Measurements from ENCODE around the gene SAP30BP. TPM values are rescaled to one million over a fixed set of nuclear protein-coding genes. Genes with fewer than 3 reads are reported as not detected.
A peak's percentile ranks its signal among the peaks of the same experiment; 100 is the strongest.

Gene SAP30BP
- polyA plus RNA-seq, 2 of the 4 experiments (the other 2 are of a cell fraction) = 103 to 139 TPM

- TF ChIP-seq, protein P1, sequence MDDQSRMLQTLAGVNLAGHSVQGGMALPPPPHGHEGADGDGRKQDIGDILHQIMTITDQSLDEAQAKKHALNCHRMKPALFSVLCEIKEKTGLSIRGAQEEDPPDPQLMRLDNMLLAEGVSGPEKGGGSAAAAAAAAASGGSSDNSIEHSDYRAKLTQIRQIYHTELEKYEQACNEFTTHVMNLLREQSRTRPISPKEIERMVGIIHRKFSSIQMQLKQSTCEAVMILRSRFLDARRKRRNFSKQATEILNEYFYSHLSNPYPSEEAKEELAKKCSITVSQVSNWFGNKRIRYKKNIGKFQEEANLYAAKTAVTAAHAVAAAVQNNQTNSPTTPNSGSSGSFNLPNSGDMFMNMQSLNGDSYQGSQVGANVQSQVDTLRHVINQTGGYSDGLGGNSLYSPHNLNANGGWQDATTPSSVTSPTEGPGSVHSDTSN (IDR thresholded peaks at IDR 0.05) = peak; percentile 72; the same call in 1 of the 2 replicates
- TF ChIP-seq HOXB5 (CRISPR knock-in tag; IDR thresholded peaks at IDR 0.05) = 0 out of 2 replicates have a peak, but pooled peaks have one; percentile 23
- TF ChIP-seq HOXA7 (CRISPR knock-in tag; IDR thresholded peaks at IDR 0.05) = no peak; the same call in 1 of the 2 replicates
- TF ChIP-seq, protein P2, sequence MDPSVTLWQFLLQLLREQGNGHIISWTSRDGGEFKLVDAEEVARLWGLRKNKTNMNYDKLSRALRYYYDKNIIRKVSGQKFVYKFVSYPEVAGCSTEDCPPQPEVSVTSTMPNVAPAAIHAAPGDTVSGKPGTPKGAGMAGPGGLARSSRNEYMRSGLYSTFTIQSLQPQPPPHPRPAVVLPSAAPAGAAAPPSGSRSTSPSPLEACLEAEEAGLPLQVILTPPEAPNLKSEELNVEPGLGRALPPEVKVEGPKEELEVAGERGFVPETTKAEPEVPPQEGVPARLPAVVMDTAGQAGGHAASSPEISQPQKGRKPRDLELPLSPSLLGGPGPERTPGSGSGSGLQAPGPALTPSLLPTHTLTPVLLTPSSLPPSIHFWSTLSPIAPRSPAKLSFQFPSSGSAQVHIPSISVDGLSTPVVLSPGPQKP (IDR thresholded peaks at IDR 0.05; ENCODE audit: low read depth, low read length) = no peak
- peak; percentile 99 for TF ChIP-seq SMC3 (IDR thresholded peaks at IDR 0.05)
- TF ChIP-seq RAD21 (conservative IDR thresholded peaks at IDR 0.05 in 1 of 2, IDR thresholded peaks at IDR 0.05 in 1 of 2) = peak; percentile 94 to 98
- TF ChIP-seq CHD2 (IDR thresholded peaks at IDR 0.05; ENCODE audit: low read length, partially characterized antibody) = no peak
- TF ChIP-seq BHLHE40 (IDR thresholded peaks at IDR 0.05; ENCODE audit: low read depth, low read length) = no peak
- TF ChIP-seq, protein P3, sequence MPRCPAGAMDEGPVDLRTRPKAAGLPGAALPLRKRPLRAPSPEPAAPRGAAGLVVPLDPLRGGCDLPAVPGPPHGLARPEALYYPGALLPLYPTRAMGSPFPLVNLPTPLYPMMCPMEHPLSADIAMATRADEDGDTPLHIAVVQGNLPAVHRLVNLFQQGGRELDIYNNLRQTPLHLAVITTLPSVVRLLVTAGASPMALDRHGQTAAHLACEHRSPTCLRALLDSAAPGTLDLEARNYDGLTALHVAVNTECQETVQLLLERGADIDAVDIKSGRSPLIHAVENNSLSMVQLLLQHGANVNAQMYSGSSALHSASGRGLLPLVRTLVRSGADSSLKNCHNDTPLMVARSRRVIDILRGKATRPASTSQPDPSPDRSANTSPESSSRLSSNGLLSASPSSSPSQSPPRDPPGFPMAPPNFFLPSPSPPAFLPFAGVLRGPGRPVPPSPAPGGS (IDR thresholded peaks at IDR 0.05) = no peak
- TF ChIP-seq RNF2 (IDR thresholded peaks at IDR 0.05; ENCODE audit: borderline replicate concordance, low read depth) = no peak
- TF ChIP-seq KDM1A (IDR thresholded peaks at IDR 0.05; ENCODE audit: low read depth) = no peak
- TF ChIP-seq MAFK (IDR thresholded peaks at IDR 0.05; ENCODE audit: partially characterized antibody) = no peak
- TF ChIP-seq HDAC2 (IDR thresholded peaks at IDR 0.05) = no peak
- no peak for TF ChIP-seq CBX2 (IDR thresholded peaks at IDR 0.05; ENCODE audit: borderline replicate concordance, low read depth)
- TF ChIP-seq, protein P4, sequence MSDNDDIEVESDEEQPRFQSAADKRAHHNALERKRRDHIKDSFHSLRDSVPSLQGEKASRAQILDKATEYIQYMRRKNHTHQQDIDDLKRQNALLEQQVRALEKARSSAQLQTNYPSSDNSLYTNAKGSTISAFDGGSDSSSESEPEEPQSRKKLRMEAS (IDR thresholded peaks at IDR 0.05) = peak; percentile 76
- TF ChIP-seq, protein P5, sequence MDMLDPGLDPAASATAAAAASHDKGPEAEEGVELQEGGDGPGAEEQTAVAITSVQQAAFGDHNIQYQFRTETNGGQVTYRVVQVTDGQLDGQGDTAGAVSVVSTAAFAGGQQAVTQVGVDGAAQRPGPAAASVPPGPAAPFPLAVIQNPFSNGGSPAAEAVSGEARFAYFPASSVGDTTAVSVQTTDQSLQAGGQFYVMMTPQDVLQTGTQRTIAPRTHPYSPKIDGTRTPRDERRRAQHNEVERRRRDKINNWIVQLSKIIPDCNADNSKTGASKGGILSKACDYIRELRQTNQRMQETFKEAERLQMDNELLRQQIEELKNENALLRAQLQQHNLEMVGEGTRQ (IDR thresholded peaks at IDR 0.05) = no peak
- TF ChIP-seq POLR2AphosphoS2 (conservative IDR thresholded peaks at IDR 0.05; ENCODE audit: low read length) = peak; percentile 84
These were observed 12.6 kb downstream of the SAP30BP start (continued) for GRCh38 chr17:75679706-75680211.

DNA sequence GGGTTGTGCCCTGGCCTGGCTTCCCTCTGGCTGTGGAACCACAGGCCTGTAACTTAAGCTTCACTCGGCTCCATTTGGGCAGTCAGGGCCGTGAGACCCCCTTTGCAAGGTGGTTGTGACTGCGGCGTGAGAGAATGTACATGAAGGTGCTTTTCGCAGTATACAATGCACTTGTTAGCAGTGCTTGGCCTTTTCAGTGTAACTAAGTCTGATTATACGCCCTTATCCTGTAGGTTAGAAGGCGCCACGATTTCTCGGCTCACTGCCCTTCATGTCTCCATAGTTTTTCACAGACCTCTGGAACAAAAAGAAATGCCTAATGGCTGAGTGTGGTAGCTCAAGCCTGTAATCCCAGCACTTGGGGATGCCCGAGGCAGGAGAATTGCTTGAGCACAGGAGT, 13.3 kb downstream of the SAP30BP start:
- TF ChIP-seq HOXA7 (CRISPR knock-in tag; IDR thresholded peaks at IDR 0.05) (0 out of 2 replicates have a peak, but pooled peaks have one; percentile 36), SREBF2 (IDR thresholded peaks at IDR 0.05) (no peak)
- WGBS (ENCODE audit: missing lambda C conversion rate) = 86% methylated on average over 10 of the region's 10 CpGs
- ChIA-PET CTCF (interaction anchor here (0.7 to 19.2 kb wide), 19 partner anchors 8 to 198 kb away, joined by 3 to 148 read pairs (median 6); partner anchors contain the start of genes RECQL5 and SMIM5), POLR2A (interaction anchor here (0.9 to 1.7 kb wide), 3 partner anchors 26 to 100 kb away, joined by 3 to 6 read pairs (median 3); no protein-coding TSS in a partner anchor)
- FAIRE-seq (no peak), DNase-seq (ENCODE audit: low read depth in 1 of 2, low spot score in 1 of 2) (no peak), ATAC-seq (peak in 1 of 2 experiments; percentile 12; a peak in 2 of 6 replicates)
- peaks cover 77% of the 10 kb centered on the region for H3K4me1 ChIP-seq
- peak overlapping the region; percentile 75 to 93 for H3K27ac ChIP-seq
- peak overlapping the region; percentile 63 for H3K4me2 ChIP-seq
- no peaks in the 10 kb centered on the region for H3K9me3 ChIP-seq
- H3K4me3 ChIP-seq = no peak overlapping the region

DNA sequence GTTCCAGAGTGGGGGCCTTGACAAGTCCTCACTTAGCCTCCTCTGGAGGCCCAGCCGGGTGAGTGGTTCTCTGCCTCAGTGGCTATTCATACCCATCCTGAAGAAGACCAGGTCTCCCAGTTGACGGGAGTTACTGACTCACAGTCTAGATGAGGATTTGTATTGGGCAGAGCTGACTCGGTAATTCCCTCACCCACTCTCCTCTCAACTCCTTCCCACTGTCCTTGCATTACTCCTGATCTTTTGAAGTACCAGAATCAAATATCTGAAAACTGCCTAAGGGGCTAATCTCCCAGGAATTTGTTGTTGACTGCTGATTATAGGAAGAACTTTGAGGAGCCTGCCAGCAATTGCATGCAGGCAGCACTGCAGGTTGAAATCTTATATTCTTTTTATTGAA, 14.2 kb downstream of the SAP30BP start:
- peaks cover 85% of the 10 kb centered on the region for H3K4me1 ChIP-seq
- peak overlapping the region; percentile 63 for H3K4me2 ChIP-seq
- peak overlapping the region; percentile 75 to 93 for H3K27ac ChIP-seq
- TF ChIP-seq SMC3 (IDR thresholded peaks at IDR 0.05) = 0 out of 3 replicates have a peak, but pooled peaks have one; percentile 16
- TF ChIP-seq ZSCAN20 (CRISPR knock-in tag; IDR thresholded peaks at IDR 0.05) = no peak
- TF ChIP-seq POLR2A (IDR thresholded peaks at IDR 0.05; ENCODE audit: low read length) = no peak
- peak; percentile 10 to 12; a peak in 2 of 6 replicates for ATAC-seq
- 37% methylated on average over 3 of the region's 3 CpGs for WGBS (ENCODE audit: missing lambda C conversion rate)
- POLR2A ChIA-PET = interaction anchor here (1.2 to 1.7 kb wide), 2 partner anchors 67 to 99 kb away, joined by 3 to 6 read pairs; no protein-coding TSS in a partner anchor
- H3K9me3 ChIP-seq = no peaks in the 10 kb centered on the region
- CTCF ChIA-PET = interaction anchor here (0.7 to 19.2 kb wide), 4 partner anchors 7 to 60 kb away, joined by 3 to 148 read pairs (median 10); partner anchors contain the start of gene SMIM5
- no peak for FAIRE-seq
- no peak for DNase-seq (ENCODE audit: low read depth in 1 of 2, low spot score in 1 of 2)
- no peak overlapping the region for H3K4me3 ChIP-seq

Measured in A549 (cell line).